ENCODE measurements around the gene SLC13A1.

The SLC13A1 gene

DNA sequence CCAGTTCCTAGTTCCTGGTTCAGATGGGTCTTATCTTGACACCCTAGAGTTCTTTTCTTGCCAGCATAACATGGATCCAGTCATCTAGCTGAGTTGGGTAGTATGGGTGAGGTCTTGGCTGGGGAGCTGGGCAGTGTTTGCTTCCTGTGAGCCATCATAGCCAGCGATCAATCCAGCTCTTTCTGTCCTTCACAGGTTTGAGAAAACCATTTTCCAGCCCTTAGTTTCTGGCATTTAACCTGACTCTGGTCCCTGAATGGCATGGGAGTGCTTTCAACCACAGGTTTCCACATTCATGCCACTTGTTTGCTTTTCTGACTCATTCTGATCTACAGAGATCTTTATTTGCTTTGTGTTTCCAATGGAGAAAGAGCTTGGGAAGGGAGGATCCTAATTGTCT lies 8.6 kb downstream of the SLC13A1 start:
- H3K9ac ChIP-seq (ENCODE audit: insufficient read length, low read depth), result no peak overlapping the region
- no peaks in the 10 kb centered on the region for H3K4me1 ChIP-seq (ENCODE audit: insufficient read depth, insufficient read length)
- no peaks in the 10 kb centered on the region for H3K9me3 ChIP-seq (ENCODE audit: insufficient read depth, low read length)
- no peak overlapping the region for H3K4me3 ChIP-seq (ENCODE audit: insufficient read length, low read depth)
- TF ChIP-seq YY1 (IDR thresholded peaks at IDR 0.05; ENCODE audit: insufficient read depth, insufficient read length) (no peak), SUZ12 (IDR thresholded peaks at IDR 0.05; ENCODE audit: extremely low read depth, insufficient read depth, insufficient read length) (no peak)
- H3K36me3 ChIP-seq (ENCODE audit: insufficient read depth, insufficient read length, low read length), result no peaks in the 10 kb centered on the region
- no peak for DNase-seq (ENCODE audit: low read depth, low spot score)
- no peaks in the 10 kb centered on the region for H3K27me3 ChIP-seq (ENCODE audit: insufficient read depth, insufficient read length)

DNA sequence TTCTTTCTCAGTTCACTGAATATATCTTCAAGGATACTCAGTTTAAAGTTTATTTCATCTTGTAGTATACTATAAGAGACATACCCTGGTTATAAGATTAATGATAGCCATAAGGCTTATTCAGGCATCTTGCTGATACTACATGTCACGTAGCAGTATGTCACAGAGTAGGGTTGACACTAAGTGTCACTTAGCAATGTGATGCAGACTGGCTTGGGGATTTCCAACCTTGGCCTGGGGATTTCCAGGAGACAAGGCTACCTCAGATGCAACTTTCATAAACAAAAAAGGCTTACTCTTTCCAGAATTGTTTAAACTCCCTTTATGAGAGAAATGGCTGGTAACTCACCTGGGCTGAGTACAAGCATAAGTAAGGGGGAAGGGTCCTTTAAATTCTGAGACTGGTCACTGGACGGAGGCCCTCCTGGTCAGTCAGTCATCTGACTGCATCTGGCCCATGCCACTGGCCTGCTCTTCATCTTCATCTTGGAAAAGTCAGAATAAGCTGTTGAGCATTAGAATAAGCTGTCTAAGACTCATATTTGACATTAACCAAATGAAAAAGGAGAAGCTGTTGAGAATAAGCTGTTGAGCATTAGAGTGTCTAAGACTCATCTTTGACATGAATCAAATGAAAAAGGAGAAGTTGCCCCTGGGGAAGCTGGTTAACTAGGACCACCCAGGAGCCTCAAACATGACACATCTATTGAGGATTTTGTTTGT lies 9.5 kb downstream of the SLC13A1 start:
- Histone ChIP-seq H3K9me3 (ENCODE audit: insufficient read depth, low read length) (peaks cover 5% of the 10 kb centered on the region; the same call in 1 of the 2 replicates), H3K36me3 (ENCODE audit: insufficient read depth, insufficient read length, low read length) (no peaks in the 10 kb centered on the region), H3K27me3 (ENCODE audit: insufficient read depth, insufficient read length) (no peaks in the 10 kb centered on the region), H3K4me1 (ENCODE audit: insufficient read depth, insufficient read length) (no peaks in the 10 kb centered on the region), H3K4me3 (ENCODE audit: insufficient read length, low read depth) (no peak overlapping the region), H3K9ac (ENCODE audit: insufficient read length, low read depth) (no peak overlapping the region)
- TF ChIP-seq ZNF274 (IDR thresholded peaks at IDR 0.05; ENCODE audit: low read depth, low read length) (no peak), YY1 (IDR thresholded peaks at IDR 0.05; ENCODE audit: insufficient read depth, insufficient read length) (no peak), SUZ12 (IDR thresholded peaks at IDR 0.05; ENCODE audit: extremely low read depth, insufficient read depth, insufficient read length) (no peak)
- DNase-seq (ENCODE audit: low read depth, low spot score), result no peak

DNA sequence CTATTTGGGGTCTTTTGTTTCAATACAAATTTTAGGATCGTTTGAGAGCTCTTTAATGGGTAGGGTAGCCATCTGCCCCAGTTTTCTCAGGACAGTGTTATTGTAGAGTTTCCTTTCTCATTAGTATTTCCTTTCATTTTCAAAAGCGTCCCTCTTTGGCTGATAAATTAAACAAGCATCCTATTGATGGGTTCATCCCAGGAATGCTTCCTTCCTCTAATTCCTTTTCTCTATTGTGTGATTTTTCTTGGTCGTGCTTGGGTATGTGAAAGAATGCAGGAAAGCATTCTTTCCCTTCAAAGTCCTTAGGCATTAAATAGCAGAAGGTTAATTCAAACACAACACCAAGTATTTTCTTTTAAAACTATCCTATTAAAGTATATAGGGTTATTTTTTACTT lies 14.0 kb downstream of the SLC13A1 start:
- Histone ChIP-seq H3K36me3 (ENCODE audit: insufficient read depth, insufficient read length, low read length) (no peaks in the 10 kb centered on the region), H3K9me3 (ENCODE audit: insufficient read depth, low read length) (peaks cover 9% of the 10 kb centered on the region; the same call in 1 of the 2 replicates), H3K27me3 (ENCODE audit: insufficient read depth, insufficient read length) (no peaks in the 10 kb centered on the region), H3K4me1 (ENCODE audit: insufficient read depth, insufficient read length) (no peaks in the 10 kb centered on the region), H3K4me3 (ENCODE audit: insufficient read length, low read depth) (no peak overlapping the region), H3K9ac (ENCODE audit: insufficient read length, low read depth) (no peak overlapping the region)
- no peak for TF ChIP-seq ZNF274 (IDR thresholded peaks at IDR 0.05; ENCODE audit: low read depth, low read length)
- TF ChIP-seq YY1 (IDR thresholded peaks at IDR 0.05; ENCODE audit: insufficient read depth, insufficient read length), result no peak
- no peak for TF ChIP-seq SUZ12 (IDR thresholded peaks at IDR 0.05; ENCODE audit: extremely low read depth, insufficient read depth, insufficient read length)
- DNase-seq (ENCODE audit: low read depth, low spot score), result no peak

DNA sequence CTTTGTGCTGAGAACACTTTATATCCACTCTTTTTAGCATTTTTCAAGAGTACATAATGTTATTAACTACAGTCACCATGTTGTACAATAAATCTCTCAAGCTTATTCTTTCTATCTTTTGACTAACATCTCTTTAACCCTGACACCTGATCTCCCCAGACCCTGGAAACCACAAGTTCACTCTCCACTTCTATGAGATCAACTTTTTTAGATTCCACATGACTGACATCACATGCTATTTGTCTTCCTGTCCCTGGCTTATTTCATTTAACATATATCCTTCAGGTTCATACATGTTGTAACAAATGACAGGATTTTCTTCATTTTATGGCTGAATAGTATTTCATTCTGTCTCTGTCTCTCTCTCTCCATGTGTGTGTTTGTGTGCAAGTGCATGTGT lies 15.5 kb downstream of the SLC13A1 start:
- Histone ChIP-seq H3K36me3 (ENCODE audit: insufficient read depth, insufficient read length, low read length) (no peaks in the 10 kb centered on the region), H3K9me3 (ENCODE audit: insufficient read depth, low read length) (peaks cover 9% of the 10 kb centered on the region; the same call in 1 of the 2 replicates), H3K4me1 (ENCODE audit: insufficient read depth, insufficient read length) (no peaks in the 10 kb centered on the region), H3K27me3 (ENCODE audit: insufficient read depth, insufficient read length) (no peaks in the 10 kb centered on the region), H3K4me3 (ENCODE audit: insufficient read length, low read depth) (no peak overlapping the region), H3K9ac (ENCODE audit: insufficient read length, low read depth) (no peak overlapping the region)
- DNase-seq (ENCODE audit: low read depth, low spot score), result no peak
- TF ChIP-seq ZNF274 (IDR thresholded peaks at IDR 0.05; ENCODE audit: low read depth, low read length) (no peak), SUZ12 (IDR thresholded peaks at IDR 0.05; ENCODE audit: extremely low read depth, insufficient read depth, insufficient read length) (no peak), YY1 (IDR thresholded peaks at IDR 0.05; ENCODE audit: insufficient read depth, insufficient read length) (no peak)

DNA sequence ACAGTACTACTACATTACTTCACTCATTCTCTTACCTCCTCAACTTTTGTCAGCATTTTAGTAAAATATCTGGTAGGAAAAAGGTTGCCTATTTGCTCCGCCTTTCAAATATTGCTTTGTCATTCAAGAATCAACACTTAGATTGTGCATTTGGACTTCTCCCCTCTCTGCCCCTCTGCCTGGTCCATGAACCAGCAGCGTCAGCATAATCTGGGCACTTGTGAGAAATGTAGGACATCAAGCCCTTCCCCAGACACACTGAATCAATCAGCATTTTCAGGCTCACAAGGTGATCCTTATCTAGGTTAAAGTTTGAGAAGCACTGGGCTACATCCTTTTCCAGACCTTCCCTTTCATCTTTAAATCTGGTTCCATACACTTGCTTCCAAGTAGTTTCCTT lies 16.3 kb downstream of the SLC13A1 start:
- H3K27me3 ChIP-seq (ENCODE audit: insufficient read depth, insufficient read length), result no peaks in the 10 kb centered on the region
- no peaks in the 10 kb centered on the region for H3K36me3 ChIP-seq (ENCODE audit: insufficient read depth, insufficient read length, low read length)
- no peak overlapping the region for H3K4me3 ChIP-seq (ENCODE audit: insufficient read length, low read depth)
- H3K9me3 ChIP-seq (ENCODE audit: insufficient read depth, low read length), result peaks cover 9% of the 10 kb centered on the region; the same call in 1 of the 2 replicates
- H3K9ac ChIP-seq (ENCODE audit: insufficient read length, low read depth), result no peak overlapping the region
- no peaks in the 10 kb centered on the region for H3K4me1 ChIP-seq (ENCODE audit: insufficient read depth, insufficient read length)
- DNase-seq (ENCODE audit: low read depth, low spot score), result no peak
- TF ChIP-seq ZNF274 (IDR thresholded peaks at IDR 0.05; ENCODE audit: low read depth, low read length) (no peak), YY1 (IDR thresholded peaks at IDR 0.05; ENCODE audit: insufficient read depth, insufficient read length) (no peak), SUZ12 (IDR thresholded peaks at IDR 0.05; ENCODE audit: extremely low read depth, insufficient read depth, insufficient read length) (no peak)

DNA sequence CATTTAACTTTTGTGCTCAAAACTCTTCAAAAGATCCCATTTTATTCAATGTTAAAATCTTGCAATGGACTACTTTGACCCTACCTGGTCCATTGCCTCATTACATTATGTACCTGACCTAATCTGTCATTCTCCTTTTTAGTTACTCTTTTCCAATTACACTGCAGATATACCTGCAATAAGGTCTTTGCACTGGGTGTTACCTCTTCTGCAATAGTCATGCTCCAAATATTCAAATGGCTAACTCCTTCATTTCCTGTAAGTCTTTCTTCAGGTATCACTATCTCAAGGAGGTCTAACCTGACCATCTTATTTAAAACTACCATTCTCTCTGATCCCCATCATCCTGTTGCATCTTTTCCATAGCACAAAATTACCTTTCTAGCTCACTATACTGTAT lies 22.3 kb downstream of the SLC13A1 start:
- H3K9me3 ChIP-seq (ENCODE audit: insufficient read depth, low read length), result no peaks in the 10 kb centered on the region

DNA sequence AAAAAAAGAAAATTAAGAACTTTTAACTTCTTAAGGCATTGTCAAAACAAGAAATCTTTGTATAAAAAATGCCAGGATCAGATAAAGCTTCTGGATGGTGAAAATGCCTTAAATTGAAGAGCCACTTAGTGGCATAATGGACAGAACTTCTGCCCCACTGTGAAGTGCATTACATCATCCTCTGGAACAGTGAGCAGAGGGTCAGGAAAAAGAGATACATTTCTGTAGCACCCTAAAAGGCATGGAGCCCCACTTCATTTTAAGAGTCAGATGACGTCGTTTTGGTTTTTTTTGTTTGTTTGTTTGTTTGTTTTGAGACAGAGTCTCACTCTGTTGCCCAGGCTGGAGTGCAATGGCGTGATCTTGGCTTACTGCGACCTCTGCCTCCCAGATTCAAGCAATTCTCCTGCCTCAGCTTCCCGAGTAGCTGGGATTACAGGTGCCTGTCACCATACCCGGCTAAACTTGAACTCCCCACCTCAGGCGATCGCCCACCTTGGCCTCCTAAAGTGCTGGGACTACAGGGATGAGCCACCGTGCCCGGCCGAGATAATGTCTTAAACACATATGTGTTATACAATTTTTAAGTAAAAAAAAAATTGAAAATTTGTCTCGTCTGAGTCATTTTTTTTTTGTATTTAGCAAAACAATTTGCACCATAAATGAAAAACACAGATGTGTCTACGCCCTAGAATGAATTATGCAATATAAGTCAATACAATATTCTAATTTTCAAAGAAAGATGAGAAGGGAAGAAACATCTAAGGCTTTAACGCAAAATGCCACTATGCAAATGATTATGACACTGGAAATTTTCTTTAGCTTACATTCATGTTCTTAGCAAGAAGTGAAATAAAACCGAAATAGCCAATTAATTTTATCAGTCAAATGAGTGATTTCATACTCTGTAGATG lies 29.2 kb downstream of the SLC13A1 start:
- DNase-seq (ENCODE audit: low read depth, low spot score), result no peak
- Histone ChIP-seq H3K4me1 (ENCODE audit: insufficient read depth, insufficient read length) (no peaks in the 10 kb centered on the region), H3K9me3 (ENCODE audit: insufficient read depth, low read length) (no peaks in the 10 kb centered on the region), H3K4me3 (ENCODE audit: insufficient read length, low read depth) (no peak overlapping the region), H3K36me3 (ENCODE audit: insufficient read depth, insufficient read length, low read length) (no peaks in the 10 kb centered on the region), H3K27me3 (ENCODE audit: insufficient read depth, insufficient read length) (no peaks in the 10 kb centered on the region), H3K9ac (ENCODE audit: insufficient read length, low read depth) (no peak overlapping the region)
- TF ChIP-seq YY1 (IDR thresholded peaks at IDR 0.05; ENCODE audit: insufficient read depth, insufficient read length) (no peak), ZNF274 (IDR thresholded peaks at IDR 0.05; ENCODE audit: low read depth, low read length) (no peak), SUZ12 (IDR thresholded peaks at IDR 0.05; ENCODE audit: extremely low read depth, insufficient read depth, insufficient read length) (no peak)

More for the DNA sequence above, 22.3 kb downstream of the SLC13A1 start:
- no peaks in the 10 kb centered on the region for H3K27me3 ChIP-seq (ENCODE audit: insufficient read depth, insufficient read length)
- H3K4me3 ChIP-seq (ENCODE audit: insufficient read length, low read depth), result no peak overlapping the region
- DNase-seq (ENCODE audit: low read depth, low spot score), result no peak
- H3K9ac ChIP-seq (ENCODE audit: insufficient read length, low read depth), result no peak overlapping the region
- H3K36me3 ChIP-seq (ENCODE audit: insufficient read depth, insufficient read length, low read length), result no peaks in the 10 kb centered on the region
- H3K4me1 ChIP-seq (ENCODE audit: insufficient read depth, insufficient read length), result no peaks in the 10 kb centered on the region
- TF ChIP-seq SUZ12 (IDR thresholded peaks at IDR 0.05; ENCODE audit: extremely low read depth, insufficient read depth, insufficient read length) (no peak), YY1 (IDR thresholded peaks at IDR 0.05; ENCODE audit: insufficient read depth, insufficient read length) (no peak), ZNF274 (IDR thresholded peaks at IDR 0.05; ENCODE audit: low read depth, low read length) (no peak)
